Right lobe of liver (tissue), 6 donors: ENCODE measurements around the gene FRMPD4. TPM values are rescaled to one million over a fixed set of nuclear protein-coding genes. Genes with fewer than 3 reads are reported as not detected.

Experiments used
- ATAC-seq, 4 donors: fragments of 200-7000 bp; cut with Tn5 transposase; one replicate each; pipeline ENCODE4 v1.9.1; 2020; ENCODE audit warnings: mild to moderate bottlenecking in 4 of 4, moderate library complexity in 4 of 4
- DNase-seq, 3 donors: peaks; one replicate each; pipeline ENCODE4 v3.0.0-alpha.2; 2020
- H3K27ac ChIP-seq, 3 donors: fragments of 200-600 bp; one replicate each; pipeline ENCODE4 v1.8.0; 2022
- H3K27me3 ChIP-seq, 2 donors: fragments of 200-600 bp; one replicate each; pipeline ENCODE4 v1.8.0; 2022
- H3K36me3 ChIP-seq, 4 donors: fragments of 200-600 bp; sonication (generic) in 1 of 4; one replicate each; pipeline versions ENCODE4 v1.5.1 to v1.8.0; 2017 to 2022; ENCODE audit warnings: control low read depth in 1 of 4
- H3K4me1 ChIP-seq, 4 donors: fragments of 200-600 bp; sonication (generic) in 1 of 4; one replicate each; pipeline versions ENCODE4 v1.5.1 to v1.8.0; 2017 to 2022; ENCODE audit warnings: control low read depth in 1 of 4
- H3K4me3 ChIP-seq, 3 donors: fragments of 200-600 bp; one replicate each; pipeline ENCODE4 v1.8.0; 2022
- H3K9me3 ChIP-seq, 4 donors: fragments of 200-600 bp; sonication (generic) in 1 of 4; one replicate each; pipeline versions ENCODE4 v1.5.1 to v1.8.0; 2017 to 2022; ENCODE audit warnings: control low read depth in 1 of 4
- CTCF ChIP-seq, 4 donors: fragments of 200-600 bp in 3 of 4; fragments of 450-650 bp in 1 of 4; IDR thresholded peaks; one replicate each; pipeline versions ENCODE4 v1.5.1 to v1.8.0; 2016 to 2022; ENCODE audit warnings: antibody characterized with exemption in 4 of 4, mild to moderate bottlenecking in 2 of 4
- POLR2A ChIP-seq: fragments of 450-650 bp; IDR thresholded peaks from one replicate; pipeline ENCODE4 v1.6.1; 2017; ENCODE audit warnings: antibody characterized with exemption, mild to moderate bottlenecking
- WGBS: methylation state at CpG from one replicate; pipeline ENCODE4 v1.1.6; 2018; ENCODE audit warnings: low coverage, low lambda C conversion rate; ENCODE audit not compliant: insufficient coverage; ENCODE audit errors: missing lambda C conversion rate; 5-methylcytosine and 5-hydroxymethylcytosine counted together
- intact Hi-C, 2 donors: fragments of 100-400 bp; cut with DNase I; formaldehyde crosslinking; loops; one replicate each; pipeline versions ENCODE4 v1.11.2 to v1.14.1; 2022
- total RNA-seq, 6 experiments: library from RNA; depleted of rRNA in 2 of 6; stranded (reverse); fragments of >200 nt in 2 of 6; fragmentation: NEBNext Ultra II Directional in 3 of 6; extraction: Animal tissue kit (Norgen Biotek cat#: 25700) in 3 of 6; gene quantifications; one replicate each; pipeline versions ENCODE4 v1.1.0 to v1.2.4, GENCODE V29; 2016 to 2023
- donor health status: DM: no; HTN: yes; CAD: no.
- donor health status: DM: no; HTN: no; CAD: no.
- donor health status: DM: no; HTN: no; CAD: no.
- donor health status: DM: no; HTN: yes; CAD: no.
- donor health status: DM: no; HTN: yes; CAD: no.

The FRMPD4 gene
- total RNA-seq, 6 experiments from 2014 or later = 0.05 to 0.12 (median 0.06) TPM; not detected in 3

- Histone ChIP-seq H3K4me1 (no peaks in the 10 kb centered on the region), H3K27ac (no peak overlapping the region), H3K4me3 (no peak overlapping the region), H3K36me3 (no peaks in the 10 kb centered on the region), H3K27me3 (no peaks in the 10 kb centered on the region), H3K9me3 (no peaks in the 10 kb centered on the region)
- intact Hi-C loops = no loop called here
- WGBS = 68% methylated on average over 7 of the region's 7 CpGs
- no peak for ATAC-seq
- no peak for TF ChIP-seq CTCF (IDR thresholded peaks at IDR 0.05)
- DNase-seq = no peak
These were observed 240.0 kb downstream of the FRMPD4 start for GRCh38 chrX:12378253-12378652.

- DNase-seq (no peak), ATAC-seq (no peak)
- Histone ChIP-seq H3K4me3 (no peak overlapping the region), H3K9me3 (no peaks in the 10 kb centered on the region), H3K36me3 (no peaks in the 10 kb centered on the region), H3K27me3 (no peaks in the 10 kb centered on the region), H3K4me1 (no peaks in the 10 kb centered on the region), H3K27ac (no peak overlapping the region)
- TF ChIP-seq POLR2A (no peak), CTCF (IDR thresholded peaks at IDR 0.05) (no peak)
- intact Hi-C loops = no loop called here
- 36% methylated on average over 1 of the region's 1 CpG for WGBS
These were observed 240.4 kb downstream of the FRMPD4 start for GRCh38 chrX:12378706-12379105.

GRCh38 chrX:12379671-12380070 is 241.4 kb downstream of the FRMPD4 start:
- Histone ChIP-seq H3K4me3 (no peak overlapping the region), H3K36me3 (no peaks in the 10 kb centered on the region), H3K27me3 (no peaks in the 10 kb centered on the region), H3K27ac (no peak overlapping the region), H3K4me1 (no peaks in the 10 kb centered on the region), H3K9me3 (no peaks in the 10 kb centered on the region)
- ATAC-seq (no peak), DNase-seq (no peak)
- intact Hi-C loops = no loop called here
- 37% methylated on average over 3 of the region's 3 CpGs for WGBS
- TF ChIP-seq CTCF (IDR thresholded peaks at IDR 0.05) (no peak), POLR2A (no peak)

- no peak for DNase-seq
- H3K27ac ChIP-seq = no peak overlapping the region
- no peak overlapping the region for H3K4me3 ChIP-seq
- intact Hi-C loops = no loop called here
- TF ChIP-seq CTCF (IDR thresholded peaks at IDR 0.05) (peak in 1 of 4 donors; percentile 14), POLR2A (no peak)
- H3K9me3 ChIP-seq = peaks cover 0 to 4% (median 0%) of the 10 kb centered on the region in 4 donors
- no peak for ATAC-seq
- no peaks in the 10 kb centered on the region for H3K27me3 ChIP-seq
- no peaks in the 10 kb centered on the region for H3K36me3 ChIP-seq
- no peaks in the 10 kb centered on the region for H3K4me1 ChIP-seq
- WGBS = 33% methylated on average over 2 of the region's 2 CpGs
These were observed 244.9 kb downstream of the FRMPD4 start for GRCh38 chrX:12383196-12383595.

- no peak for DNase-seq
- peaks cover 0 to 3% of the 10 kb centered on the region in 2 donors for H3K27me3 ChIP-seq
- H3K9me3 ChIP-seq = peaks cover 0 to 4% (median 0%) of the 10 kb centered on the region in 4 donors
- H3K36me3 ChIP-seq = no peaks in the 10 kb centered on the region
- no peaks in the 10 kb centered on the region for H3K4me1 ChIP-seq
- intact Hi-C loops = no loop called here
- H3K27ac ChIP-seq = no peak overlapping the region
- no peak for TF ChIP-seq CTCF (IDR thresholded peaks at IDR 0.05)
- TF ChIP-seq POLR2A = no peak
- no peak for ATAC-seq
- 68% methylated on average over 1 of the region's 1 CpG for WGBS
- no peak overlapping the region for H3K4me3 ChIP-seq
These were observed 252.0 kb downstream of the FRMPD4 start for GRCh38 chrX:12390301-12390700.
